ENCODE data around the gene ST7.

Gene ST7

GRCh38 chr7:117011419-117012260 is 58.3 kb downstream of the ST7 start:
- Histone ChIP-seq H3K27me3 (no peaks in the 10 kb centered on the region), H3K4me3 (ENCODE audit: low read depth, low read length) (no peak overlapping the region), H3K9me3 (no peaks in the 10 kb centered on the region), H3K36me3 (no peaks in the 10 kb centered on the region), H3K4me1 (peaks cover 24% of the 10 kb centered on the region)
- no peak for TF ChIP-seq CTCF (IDR thresholded peaks at IDR 0.05; ENCODE audit: low read depth, low read length)
- no peak for DNase-seq

- H3K9me3 ChIP-seq = no peaks in the 10 kb centered on the region
- H3K36me3 ChIP-seq = no peaks in the 10 kb centered on the region
- H3K4me1 ChIP-seq = peaks cover 28% of the 10 kb centered on the region
- no peak overlapping the region for H3K4me3 ChIP-seq (ENCODE audit: low read depth, low read length)
- DNase-seq = no peak
- H3K27me3 ChIP-seq = no peaks in the 10 kb centered on the region
- TF ChIP-seq CTCF (IDR thresholded peaks at IDR 0.05; ENCODE audit: low read depth, low read length) = no peak
These were observed 59.0 kb downstream of the ST7 start for GRCh38 chr7:117012284-117012683.

- peaks cover 28% of the 10 kb centered on the region for H3K4me1 ChIP-seq
- H3K27me3 ChIP-seq = no peaks in the 10 kb centered on the region
- no peak overlapping the region for H3K4me3 ChIP-seq (ENCODE audit: low read depth, low read length)
- DNase-seq = peak; percentile 13
- H3K9me3 ChIP-seq = no peaks in the 10 kb centered on the region
- TF ChIP-seq CTCF (IDR thresholded peaks at IDR 0.05; ENCODE audit: low read depth, low read length) = peak; percentile 63
- H3K36me3 ChIP-seq = no peaks in the 10 kb centered on the region
These were observed 59.4 kb downstream of the ST7 start for GRCh38 chr7:117012696-117013095.

- Histone ChIP-seq H3K27me3 (no peaks in the 10 kb centered on the region), H3K9me3 (no peaks in the 10 kb centered on the region), H3K4me1 (peaks cover 25% of the 10 kb centered on the region), H3K4me3 (ENCODE audit: low read depth, low read length) (peak overlapping the region; percentile 68), H3K36me3 (no peaks in the 10 kb centered on the region)
- DNase-seq = no peak
- no peak for TF ChIP-seq CTCF (IDR thresholded peaks at IDR 0.05; ENCODE audit: low read depth, low read length)
These were observed 60.9 kb downstream of the ST7 start for GRCh38 chr7:117014099-117014656.

GRCh38 chr7:117014673-117015133 is 61.4 kb downstream of the ST7 start:
- TF ChIP-seq CTCF (IDR thresholded peaks at IDR 0.05; ENCODE audit: low read depth, low read length) = no peak
- H3K27me3 ChIP-seq = no peaks in the 10 kb centered on the region
- H3K4me3 ChIP-seq (ENCODE audit: low read depth, low read length) = peak overlapping the region; percentile 68
- peak; percentile 73 for DNase-seq
- no peaks in the 10 kb centered on the region for H3K9me3 ChIP-seq
- H3K36me3 ChIP-seq = no peaks in the 10 kb centered on the region
- peaks cover 24% of the 10 kb centered on the region for H3K4me1 ChIP-seq

Data from BE2C (cell line).